Inferior parietal cortex (tissue), 1 donor: ENCODE data around the gene UGT8.
A peak's percentile ranks its signal among the peaks of the same experiment; 100 is the strongest.

Experiments
- DNase-seq: peaks from one replicate; pipeline ENCODE4 v3.0.0-alpha.2; 2016; ENCODE audit errors: extremely low spot score

The UGT8 gene

DNA sequence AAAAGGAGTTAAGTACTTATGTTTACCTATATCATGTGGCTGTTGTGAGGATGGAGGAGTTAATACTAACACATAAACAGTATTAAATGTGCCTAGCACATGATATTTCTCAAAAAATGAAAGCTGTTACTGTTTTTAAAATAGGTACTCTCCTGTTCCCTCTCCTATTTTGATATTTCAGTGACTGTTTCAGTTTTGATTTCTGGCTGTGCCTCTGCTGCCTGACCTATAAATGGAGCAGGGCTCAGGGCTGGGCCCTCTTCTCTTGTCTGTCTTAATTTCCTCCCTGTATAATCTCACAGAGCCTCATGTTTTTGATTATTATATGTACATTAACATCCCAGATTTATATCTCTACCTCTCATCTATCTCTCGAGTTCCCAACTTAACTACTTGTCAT, 93.3 kb downstream of the UGT8 start:
- DNase-seq, result no peak

DNA sequence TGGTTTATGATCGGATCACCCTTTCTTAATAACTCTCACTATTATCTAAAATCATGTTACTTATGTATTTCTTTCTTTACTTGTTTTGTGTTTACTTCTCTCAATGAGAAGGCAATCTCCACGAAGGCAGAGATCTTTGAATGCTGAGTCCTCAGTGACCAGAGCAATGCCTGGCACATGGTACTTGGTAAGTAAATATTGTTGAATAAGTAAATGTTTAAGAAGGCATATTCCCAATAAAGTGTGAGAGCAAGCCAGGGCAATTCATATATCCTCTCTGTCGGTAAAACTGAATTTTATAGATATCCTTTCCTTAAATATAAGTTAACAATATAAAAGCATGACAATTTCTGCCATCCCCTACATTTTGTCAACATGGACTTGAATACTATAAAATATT, 94.4 kb downstream of the UGT8 start:
- no peak for DNase-seq

DNA sequence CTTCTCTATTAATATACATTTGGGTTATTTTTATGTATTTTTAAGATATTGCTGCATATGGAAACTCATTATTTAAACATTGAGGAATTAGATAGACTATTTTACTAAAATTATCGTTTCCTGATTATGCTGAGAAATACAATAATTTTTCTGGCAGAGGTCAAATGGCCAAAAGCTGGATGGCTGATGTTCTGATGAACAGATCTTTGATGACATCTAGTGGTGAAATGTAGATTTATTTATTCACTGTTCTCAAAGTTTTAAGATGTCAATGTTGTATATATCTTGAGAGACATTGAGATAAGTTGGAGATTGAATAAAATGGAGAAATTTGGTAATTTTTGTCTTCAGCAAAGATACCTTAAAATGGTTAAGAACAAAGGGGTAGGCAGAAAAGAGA, 96.2 kb downstream of the UGT8 start:
- peak; percentile 83 for DNase-seq

DNA sequence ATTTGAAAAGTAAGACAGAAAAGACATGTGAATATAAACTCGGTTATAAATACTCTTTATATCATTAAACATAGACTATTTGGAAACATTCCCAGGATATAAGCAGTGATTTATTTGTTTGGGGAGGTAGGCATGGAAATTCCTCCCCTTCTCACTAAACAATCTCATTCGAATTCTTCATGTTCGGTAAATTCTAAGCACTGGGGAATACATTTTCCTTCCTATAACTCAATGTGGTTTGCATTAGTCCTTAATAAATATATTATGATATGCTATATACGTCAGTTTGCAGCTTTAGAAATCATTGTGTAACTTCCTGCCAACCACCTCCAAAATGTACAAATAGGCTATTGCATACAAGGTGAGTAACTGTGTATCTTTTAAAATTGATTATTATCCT, 99.6 kb downstream of the UGT8 start:
- DNase-seq, result no peak

DNA sequence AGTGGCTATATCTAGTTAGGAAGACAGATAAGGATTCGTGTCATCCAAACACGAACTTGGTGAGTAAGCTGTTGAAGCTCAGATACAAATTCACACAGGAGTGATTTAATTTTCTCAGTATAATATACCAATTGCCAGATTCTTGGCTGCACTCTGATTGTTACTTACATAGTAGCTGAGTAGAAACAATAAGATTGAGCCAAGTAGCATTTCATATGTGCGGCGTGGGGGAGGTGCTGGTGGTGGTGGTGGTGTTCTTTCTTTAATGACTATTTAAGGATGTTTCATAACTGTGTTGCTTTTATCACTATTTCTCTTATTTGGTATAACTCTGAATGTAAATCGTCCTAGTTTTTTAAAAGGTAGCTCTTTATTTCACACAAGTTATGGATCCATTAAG, 102.9 kb downstream of the UGT8 start:
- DNase-seq, result no peak

DNA sequence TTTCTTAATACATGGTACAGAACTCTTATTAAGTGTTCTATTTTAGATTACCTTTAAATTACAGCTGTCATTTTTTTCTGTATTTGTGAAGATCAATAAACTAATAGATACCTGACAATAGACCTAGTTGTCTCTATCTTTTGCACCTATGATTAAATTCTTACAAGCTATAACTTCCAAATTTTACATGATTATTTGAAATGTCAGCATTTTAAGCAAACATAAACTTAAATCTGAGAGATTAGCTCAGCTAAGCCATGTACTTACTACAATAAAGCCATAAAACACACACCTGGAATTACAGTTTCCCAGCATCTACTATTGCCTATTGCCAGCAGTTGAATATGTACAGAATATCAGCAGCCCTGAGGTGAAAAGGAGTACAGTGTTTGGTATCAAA, 118.8 kb downstream of the UGT8 start:
- no peak for DNase-seq

DNA sequence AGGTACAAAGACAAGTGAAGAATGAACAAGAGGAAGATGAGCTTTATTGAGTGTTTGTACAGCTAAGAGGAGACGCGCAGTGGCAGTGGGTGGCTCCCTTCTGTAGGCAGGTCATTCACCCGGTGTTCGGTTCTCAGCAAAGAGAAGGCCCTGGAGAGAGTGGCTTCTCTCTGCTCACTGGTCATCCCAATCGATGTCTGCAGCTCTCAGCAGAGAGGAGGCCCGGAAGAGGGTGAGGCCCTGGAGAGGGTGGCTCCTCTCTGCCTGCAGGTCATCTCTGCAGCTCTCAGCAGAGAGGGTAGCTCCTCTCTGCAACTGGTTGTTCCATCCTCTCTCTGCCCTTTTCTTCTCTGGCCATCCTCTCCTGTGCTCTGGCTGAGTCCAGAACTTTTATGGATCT, 126.5 kb downstream of the UGT8 start:
- DNase-seq, result no peak

DNA sequence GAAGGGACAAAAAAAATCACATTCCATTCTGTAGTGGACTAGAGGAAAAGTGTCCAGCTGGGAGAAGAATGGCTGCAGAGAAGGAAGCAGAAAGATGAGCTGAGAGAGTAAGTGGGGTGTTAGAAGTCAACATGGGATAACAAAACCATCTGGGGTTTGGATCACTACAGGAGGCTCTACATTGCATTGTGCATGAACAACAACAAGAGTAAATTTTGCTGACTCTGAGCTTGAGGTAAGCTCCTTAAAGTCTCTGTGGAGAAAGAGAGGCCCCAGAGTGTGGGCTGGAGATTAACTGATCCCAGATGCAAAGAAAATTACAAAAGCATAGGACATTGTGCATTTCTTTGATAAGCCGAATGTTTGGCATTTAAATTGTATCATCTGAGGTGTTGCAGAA, 128.9 kb downstream of the UGT8 start:
- no peak for DNase-seq
